Activated CD4-positive, alpha-beta T cell treated with anti-CD3 and anti-CD28 coated beads, Interleukin-2, amount 50 U/mL, for 4 hours (primary cell): ENCODE data around the gene MALRD1.

ENCODE experiments used
- DNase-seq, 2 experiments: peaks; one replicate each; pipeline ENCODE4 v3.0.0-alpha.2; 2020

MALRD1 gene

DNA sequence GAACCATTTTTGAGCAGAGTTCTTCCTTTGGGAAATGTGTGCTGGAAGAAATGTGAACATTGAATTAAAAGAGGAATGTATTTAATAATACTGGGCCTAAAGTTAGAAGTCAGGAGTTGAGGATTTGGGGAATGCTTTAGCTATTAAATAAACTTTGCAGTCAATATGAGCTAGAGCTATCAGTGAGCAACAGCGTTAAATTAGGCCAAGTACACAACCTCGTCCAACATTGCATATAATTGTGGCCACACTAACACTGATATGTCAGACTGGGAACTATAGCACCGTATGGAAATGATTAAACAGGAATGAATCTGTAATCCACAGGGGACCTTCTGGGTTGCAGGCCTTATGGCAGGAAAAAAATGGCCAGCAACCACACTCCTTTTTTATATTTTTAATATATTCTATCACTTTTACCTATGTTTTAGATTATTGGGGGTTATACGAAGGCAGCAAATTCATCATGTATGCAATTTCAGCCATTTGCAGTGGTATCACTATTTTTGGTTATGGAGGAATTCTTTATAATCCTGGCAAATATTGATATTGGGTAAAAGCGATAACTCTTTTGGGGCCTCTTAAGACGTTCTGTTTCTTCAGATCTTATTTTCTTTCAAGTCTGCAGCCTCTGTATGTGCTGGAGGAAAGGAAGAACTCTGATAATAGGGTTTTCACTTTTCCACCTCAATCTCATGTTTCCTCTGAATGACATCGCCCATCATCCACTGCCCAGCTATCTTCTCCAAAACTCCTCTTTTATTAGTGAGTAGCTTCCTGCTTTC lies 531.4 kb downstream of the MALRD1 start:
- DNase-seq, result no peak

DNA sequence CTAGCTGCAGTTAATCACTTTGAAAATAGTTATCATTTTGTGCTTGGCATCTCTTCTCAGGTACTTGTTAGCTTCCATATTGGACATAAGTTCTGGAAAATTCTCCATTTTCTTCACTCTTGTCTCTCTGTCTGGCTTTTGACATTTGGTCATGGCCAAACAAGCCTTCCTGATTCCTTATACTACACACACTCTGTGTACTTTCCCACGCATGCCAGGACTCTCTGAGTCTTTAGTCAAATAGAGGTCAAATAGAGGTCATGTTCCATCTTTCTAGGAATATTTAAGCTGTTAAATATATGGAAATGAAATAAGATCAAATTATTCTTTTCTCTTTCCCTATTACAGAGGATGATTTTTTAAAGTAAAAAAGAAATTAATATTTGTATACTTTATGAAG lies 532.1 kb downstream of the MALRD1 start:
- DNase-seq, result no peak

DNA sequence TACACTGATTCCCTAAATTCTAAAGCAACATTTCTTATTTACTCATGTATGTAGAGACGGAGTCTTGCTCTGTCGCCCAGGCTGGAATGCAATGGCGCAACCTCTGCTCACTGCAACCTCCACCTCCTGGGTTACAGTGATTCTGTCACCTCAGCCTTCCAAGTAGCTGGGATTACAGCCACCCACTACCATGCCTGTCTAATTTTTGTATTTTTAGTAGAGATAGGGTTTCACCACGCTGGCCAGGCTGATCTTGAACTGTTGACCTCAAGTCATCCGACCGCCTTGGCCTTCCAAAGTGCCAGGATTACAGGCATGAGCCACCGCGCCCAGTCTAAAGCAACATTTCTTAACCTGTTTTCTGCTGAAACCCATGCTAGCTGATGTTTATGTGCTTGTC lies 540.0 kb downstream of the MALRD1 start:
- no peak for DNase-seq

DNA sequence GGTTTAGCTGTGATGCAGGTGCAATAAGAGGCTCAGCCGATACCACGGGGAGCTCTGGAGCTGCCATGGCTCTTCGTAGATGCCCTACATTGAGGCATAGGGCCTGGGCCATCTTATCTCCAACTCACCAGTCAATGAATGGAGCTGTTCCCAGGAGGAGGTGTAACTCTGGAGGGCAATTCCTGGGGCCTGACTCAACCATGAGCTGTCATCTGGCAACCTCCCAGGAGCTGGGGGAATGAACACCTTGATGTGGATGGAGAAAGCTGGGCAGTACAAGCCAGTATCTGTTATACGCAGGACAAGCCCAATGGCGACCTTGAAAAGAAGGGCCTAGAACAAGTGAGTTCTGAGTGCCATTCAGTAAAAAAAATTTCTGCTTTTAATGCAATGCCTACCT lies 543.7 kb downstream of the MALRD1 start:
- no peak for DNase-seq

DNA sequence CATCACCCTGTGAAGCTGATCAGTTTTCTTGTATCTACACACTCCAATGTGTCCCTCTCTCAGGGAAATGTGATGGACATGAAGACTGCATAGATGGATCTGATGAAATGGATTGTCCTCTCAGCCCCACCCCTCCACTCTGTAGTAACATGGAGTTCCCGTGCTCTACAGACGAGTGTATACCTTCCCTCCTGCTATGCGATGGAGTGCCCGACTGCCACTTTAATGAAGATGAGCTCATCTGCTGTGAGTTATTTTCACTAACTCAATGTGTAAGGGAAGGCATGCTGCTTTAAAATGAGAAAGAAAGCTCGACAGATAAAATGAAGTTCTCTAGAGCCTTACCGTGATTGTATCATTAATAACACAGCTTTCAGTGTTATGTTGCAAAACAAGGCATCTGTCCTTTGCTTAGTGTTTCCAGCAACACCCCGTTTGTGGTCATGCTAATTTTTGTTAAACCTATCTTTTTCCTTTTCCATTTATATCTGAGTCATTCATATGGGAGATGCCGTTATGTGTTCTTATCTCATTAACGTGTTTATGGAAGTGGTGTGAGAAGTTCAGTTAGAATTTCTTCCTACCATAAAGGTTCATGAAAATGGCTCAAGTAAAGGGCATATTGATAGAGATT lies 546.7 kb downstream of the MALRD1 start:
- no peak for DNase-seq

DNA sequence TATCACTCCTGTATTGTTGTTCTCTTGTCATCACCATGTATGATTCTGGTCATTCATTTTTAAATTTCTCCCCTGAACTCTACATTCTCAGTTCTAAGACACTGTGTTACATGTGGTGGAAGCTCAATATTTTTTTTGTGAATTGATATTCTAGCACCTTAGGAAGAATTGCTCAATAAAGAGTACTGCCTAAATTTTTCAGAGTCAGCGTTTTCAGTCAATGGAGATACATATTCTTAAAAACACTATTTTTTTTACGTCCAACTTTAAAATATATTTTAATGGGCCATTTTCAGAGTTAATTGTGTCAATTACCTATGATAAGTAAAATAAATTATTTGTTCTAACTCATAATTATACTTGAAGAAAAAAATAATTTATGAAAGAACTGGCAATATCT lies 557.2 kb downstream of the MALRD1 start:
- DNase-seq, result no peak

DNA sequence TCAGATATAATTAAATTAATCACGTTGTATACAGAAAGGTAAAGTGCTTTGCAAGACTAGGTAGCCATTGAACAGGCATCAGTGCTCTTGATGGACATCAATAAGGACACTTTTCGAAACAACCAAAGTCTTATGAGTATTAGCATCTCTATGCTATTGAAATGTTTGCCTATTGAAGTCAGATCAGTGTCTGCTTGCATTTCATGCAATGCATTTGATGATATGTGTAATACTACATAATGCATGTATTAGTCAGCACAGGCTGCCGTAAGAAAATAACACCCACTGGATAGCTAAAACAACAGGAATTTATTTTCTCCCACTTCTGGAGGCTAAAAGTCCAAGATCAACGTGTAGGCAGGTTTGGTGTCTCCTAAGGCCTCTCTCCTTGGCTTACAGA lies 558.4 kb downstream of the MALRD1 start:
- DNase-seq, result no peak

DNA sequence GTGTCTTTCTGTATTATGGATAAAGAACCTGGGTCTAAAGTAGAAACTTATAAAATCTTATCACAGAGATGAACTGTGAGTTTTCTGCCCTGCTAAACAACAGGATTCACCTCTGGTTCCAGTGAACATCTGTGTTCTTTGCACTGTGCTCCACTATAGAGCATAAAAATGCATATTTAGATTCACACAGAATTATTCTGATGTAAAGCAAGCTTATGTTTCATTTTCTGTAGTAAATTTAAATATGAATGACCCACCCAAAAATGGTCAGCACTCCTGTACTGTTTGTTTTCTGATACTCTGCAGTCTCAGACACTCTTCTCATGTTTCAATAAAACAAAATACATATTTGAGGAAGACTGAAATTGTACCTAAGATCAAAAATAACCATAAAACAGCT lies 563.2 kb downstream of the MALRD1 start:
- no peak for DNase-seq

DNA sequence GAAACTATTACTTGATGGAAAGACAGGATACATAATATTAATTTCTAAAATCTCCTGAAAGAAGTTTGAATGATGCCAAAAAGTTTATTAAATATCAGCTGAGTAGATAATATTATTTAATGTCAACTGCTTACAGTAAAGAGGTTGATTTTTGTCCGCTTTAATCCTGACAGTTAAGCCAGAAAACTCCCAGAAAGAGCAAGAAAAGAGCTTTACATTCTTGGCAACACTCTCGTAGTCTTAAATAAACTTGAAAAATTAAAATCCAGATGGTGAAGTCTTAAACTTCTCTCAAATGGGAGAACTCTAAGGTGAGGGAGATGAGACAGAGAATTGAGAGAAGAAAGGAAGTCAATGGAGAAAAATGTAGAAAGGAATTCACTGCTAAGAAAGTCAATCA lies 568.4 kb downstream of the MALRD1 start:
- DNase-seq, result no peak

DNA sequence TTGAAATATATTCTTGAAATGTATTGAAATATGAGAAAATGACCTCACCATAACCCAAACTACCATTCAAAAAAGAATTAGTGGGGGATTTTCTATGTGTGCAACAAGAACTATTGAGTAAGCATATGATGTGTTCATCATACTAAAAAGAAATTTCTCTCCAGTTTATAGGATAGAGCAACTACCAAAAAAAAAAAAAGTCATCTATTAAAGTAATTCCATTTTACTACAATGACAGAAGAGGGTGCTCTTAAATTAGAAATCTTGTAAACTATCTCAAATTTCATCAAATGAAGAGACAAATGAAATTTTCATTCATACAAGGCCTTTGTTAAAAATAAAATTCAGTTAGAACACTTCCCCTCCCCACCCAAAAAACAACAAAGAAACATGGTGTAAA lies 572.2 kb downstream of the MALRD1 start:
- DNase-seq, result no peak

DNA sequence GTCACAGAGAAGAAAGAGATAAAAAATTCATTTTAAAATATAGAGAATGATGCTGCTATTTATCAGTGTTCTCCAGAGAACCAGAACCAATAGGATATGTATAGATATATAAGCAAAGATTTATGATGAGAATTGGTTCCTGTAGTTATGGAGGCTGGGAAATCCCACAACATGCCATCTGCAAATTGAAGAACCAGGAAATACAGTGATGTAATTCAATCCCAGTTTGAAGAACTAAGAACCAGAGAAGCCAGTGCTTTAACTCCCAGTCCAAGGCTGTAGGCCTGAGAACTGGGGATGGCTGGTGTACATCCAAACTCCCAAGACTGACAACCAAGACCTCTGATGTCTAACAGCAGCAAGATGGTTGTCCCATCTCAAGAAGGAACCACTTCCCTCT lies 574.7 kb downstream of the MALRD1 start:
- DNase-seq, result no peak

DNA sequence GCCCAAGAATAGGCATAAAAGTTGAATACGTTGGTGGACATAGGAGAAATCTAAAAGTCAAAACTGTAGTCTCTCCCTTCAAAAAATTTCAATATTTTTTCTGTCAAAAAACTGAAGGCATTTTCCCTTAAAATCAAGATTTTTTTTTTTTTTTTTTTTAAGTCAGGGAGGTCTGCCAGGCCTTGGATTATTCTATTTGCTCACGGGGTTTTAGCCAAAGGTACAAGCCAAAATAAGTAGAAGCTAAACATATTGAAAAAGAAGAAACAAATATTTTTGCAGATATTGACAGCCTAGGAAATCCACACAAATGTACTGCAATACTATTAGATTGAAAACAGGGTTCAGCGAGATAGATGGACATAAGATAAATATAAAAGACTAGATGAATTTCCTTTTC lies 577.6 kb downstream of the MALRD1 start:
- DNase-seq, result no peak

DNA sequence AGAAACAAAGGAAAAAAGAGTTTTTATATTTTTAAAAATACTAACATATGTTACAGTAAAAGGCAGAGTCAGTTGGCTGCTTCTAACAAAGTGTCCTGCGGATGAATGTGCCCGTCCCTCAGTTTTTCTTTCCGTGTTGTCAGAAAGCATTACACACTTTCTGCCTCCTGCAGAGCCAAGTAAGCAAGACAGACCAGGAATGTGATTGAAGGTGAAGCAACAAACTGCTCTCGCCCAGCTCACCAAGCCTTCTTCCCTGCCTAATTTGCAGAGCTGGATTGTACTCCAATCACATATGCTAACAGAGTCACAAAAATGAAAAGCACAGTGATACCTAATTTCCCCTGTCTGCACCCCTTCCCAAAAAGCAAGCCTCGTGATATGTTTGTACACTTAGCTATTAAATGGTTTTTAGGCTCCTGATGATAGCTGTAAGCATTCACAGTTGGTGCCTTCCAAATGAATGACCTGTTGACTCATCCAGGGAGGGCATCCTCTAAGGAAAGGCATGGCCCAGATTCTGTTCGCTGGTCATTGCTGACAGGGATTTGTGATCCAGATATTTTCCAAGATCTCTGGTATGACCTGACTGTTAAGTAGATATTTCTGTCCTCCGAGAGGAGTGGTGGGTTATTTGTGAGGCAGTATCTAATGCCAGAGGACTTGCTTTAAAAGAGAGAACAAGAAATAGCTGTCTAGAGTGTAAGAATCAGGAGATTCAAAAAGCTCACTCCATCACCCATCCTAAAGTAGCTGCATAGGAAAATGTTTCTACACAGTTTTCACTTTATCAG lies 580.4 kb downstream of the MALRD1 start:
- no peak for DNase-seq

DNA sequence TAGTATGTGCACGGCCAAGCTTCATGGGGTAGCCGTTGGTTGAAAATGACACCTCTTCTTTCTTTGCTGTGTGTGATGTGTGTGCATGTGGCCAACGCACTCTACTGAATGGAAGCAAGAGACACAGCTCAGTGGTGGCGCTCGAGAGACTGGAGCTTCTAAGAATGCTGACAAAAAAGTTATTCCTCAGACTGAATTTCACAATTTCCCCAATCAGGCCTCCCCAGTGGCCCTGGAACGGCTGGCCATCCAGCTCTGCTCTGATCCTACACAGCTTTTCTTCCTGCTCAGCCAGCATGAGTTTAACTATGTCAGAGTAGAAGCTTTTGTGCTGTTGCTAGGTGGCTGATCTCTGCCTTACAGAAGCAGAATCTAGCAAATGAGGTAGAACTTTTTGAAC lies 581.0 kb downstream of the MALRD1 start:
- DNase-seq, result no peak

DNA sequence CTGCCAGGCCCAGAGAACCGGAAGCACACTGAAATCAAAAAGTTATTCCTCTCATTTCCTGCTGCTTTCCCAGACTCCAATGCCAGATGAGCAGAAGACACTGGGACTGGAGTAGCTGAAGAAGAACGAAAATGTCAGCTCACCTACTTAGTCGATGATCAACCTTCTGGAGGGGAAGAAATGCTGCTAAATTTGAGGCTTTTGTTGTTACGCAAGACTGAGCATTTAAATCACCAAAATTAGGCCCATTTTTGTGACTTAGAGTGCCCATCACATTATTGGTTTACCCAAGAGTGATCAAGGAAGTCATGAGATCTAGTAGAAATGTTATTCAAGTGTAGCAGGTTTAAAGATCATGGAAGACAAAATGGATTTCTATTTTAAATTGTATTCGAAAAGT lies 585.6 kb downstream of the MALRD1 start:
- DNase-seq, result no peak

DNA sequence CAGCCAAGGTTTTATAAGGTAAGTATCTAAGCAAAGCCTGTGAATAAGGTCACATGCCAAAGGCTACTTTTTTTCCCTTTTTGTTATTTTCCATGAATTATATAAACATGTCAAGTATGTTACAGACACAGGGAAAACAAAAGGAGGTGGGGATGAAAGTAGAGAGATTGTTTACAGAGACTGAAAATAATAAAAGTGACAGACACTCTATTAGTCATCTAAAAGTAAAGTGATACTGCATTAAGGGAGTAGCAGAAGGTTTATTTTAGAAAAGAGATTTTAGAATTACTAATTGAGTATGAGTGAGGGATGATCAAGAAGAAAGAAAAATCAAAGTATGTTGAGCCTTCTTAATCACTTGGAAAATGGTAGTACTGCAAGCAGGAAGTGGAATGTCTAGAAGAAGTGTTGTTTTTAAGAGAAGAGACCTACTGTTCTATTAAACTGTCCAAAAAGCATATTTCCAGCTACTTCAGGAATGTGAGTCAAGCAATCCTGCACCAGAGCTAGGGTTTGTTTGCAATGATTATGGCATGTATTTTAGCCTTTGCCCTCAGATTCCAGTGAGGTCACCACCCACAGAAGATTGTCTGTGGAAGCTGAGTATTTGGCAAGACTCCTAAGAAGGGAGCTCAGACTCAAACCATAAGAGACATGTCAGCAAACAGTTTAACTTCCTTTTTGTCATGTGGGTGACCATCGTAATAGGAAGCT lies 589.7 kb downstream of the MALRD1 start:
- no peak for DNase-seq

DNA sequence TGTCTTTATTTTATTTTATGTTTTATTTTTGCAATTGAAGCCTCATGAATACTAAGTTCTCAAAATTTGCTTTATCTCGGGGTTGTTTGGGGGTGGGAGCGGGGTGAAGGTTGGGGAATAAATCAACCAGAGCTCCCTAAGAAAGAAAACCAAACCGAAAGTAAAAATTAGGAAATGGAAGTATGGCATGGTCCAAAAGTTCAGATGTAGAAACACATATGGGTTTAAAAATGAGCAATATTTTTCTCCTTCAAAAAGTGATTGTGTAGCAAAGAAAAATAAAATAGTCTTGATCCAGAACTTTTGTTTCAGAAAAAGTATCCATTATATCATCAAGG lies 590.3 kb downstream of the MALRD1 start:
- DNase-seq, result no peak

DNA sequence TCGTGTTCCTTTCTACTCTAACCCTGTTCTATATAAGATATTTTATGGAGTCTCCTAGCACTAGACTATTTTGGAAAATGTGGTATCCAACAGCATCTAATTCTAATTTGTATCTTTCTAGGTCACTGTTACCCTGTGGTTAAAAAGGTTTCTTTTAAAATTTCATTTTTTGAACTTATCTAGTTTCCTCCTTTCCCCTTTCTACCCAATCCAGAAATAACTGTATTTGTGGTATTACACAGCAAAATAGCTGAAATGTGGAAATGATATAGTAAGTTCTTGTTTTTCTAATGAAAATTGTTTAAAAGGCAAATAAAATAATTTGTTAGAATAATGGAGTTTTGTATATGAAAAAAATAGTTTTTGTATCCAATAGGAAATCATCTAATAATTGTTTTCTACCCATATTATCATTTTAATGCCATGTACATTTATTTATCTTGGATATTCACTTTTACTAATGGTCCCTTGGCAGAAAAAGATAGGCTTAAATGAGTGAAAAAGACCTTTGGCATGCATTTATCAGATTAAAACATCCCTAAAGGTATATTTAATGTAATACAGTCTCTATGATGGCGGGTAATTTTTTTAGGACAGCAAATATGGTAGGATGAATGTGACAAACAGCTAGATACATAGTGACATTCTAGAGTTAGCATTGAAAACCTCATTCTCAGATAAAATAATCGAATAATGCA lies 592.1 kb downstream of the MALRD1 start:
- DNase-seq, result no peak

DNA sequence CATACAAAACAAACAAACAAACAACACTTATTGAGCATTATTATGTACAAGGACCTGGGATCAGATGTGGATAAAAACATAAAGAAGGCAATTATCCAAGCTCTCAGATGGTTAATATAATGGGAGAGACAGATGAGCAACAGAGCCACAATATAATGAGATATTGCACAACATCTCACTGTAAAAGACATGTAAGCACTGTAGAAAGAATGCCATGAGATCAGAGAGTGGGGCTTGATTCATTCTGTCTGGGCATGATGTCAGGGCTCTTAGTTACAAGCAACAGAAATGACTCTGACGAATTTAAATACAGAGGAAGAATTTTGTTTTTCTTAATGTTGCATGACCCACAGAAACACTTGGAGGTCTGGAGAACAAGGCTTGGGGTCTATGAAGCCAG lies 602.9 kb downstream of the MALRD1 start:
- no peak for DNase-seq

DNA sequence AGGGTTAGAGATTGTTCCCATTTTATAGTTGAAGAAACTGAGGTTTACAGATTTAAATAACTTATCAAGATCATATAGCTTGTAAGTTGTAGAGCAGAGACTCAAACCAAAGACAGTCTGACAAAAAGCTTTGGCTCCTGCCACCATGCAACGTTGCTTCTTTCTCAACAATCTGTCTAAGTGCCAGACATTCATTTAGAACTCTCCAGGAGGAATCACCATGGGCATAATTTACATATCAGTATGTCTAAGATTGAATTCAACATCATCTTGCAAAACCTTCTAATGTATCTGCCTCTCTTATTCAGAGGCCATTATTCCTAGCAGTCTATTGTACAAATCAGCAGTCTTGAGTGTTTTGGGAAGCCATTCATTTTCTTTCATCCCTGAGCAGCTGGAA lies 604.1 kb downstream of the MALRD1 start:
- no peak for DNase-seq

DNA sequence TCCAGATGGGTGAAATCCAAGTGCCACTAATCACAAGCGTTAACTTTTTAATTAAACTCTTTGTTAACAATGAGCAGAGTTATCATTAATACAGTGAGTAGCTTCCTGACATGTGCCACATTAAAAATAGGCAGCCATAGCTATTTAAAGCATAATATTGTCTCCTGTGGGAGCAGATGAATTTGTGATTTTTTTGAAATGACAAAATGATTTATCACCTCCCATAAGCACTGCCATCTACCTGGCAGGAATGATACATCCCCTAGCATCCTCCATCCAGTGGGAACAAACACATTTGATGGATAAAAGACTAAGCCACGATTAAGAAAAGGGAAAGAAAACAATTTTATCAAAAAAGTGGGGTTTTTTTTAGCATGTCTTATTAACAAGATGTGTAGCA lies 605.3 kb downstream of the MALRD1 start:
- no peak for DNase-seq

DNA sequence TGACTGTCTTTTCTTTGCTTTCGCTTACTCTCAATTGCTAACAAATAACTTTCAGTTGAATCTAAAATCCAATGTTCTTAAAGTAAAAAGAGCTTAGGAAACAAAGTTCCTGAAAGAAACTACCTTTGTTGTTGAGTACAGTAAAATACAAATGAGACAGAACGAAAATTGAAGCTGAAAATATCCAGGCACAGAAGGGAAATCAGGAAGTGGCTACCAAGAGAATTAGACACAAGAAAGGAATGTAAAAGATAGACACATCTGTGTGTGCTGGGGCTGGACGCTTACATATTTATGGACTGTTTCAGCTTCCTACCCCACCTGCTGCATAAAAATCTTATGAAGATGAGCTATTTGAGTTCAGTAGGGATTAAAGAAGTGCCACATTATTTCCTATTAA lies 606.0 kb downstream of the MALRD1 start:
- no peak for DNase-seq
